ENCODE measurements around the gene CD58. TPM values are rescaled to one million over a fixed set of nuclear protein-coding genes. Genes with fewer than 3 reads are reported as not detected.
A peak's percentile ranks its signal among the peaks of the same experiment; 100 is the strongest.
"Not testable (repeated sequence)": the region's sequence is repeated elsewhere in the genome, so short reads cannot be mapped to it uniquely, and the experiment has no call there.

CD58 gene
- total RNA-seq, 3 donors from 2014 or later, result 19.3 to 31.9 (median 31.0) TPM

DNA sequence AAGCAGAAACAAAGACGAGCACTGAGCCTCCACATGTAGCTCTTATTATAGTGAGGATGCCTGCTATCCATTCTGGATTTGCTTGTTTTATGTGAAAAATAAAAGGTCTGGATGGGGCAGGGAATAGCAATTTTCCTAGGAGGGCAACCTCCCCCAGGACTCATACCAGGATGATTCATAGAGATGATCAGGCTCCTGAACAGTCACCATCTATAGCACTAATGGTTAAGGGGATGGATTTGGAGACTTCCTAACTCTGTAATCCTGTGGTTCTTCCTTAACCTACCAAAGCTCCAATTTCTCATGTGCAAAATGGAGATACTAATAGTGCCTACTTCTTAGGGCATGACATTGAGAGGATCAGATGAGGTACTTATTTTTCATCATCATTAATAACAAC lies 34.5 kb upstream of the CD58 start:
- intact Hi-C loops (cut with DNase I, micrococcal nuclease), result no loop called here
- DNase-seq, result no peak
- H3K9me3 ChIP-seq, result no peaks in the 10 kb centered on the region
- H3K4me1 ChIP-seq (ENCODE audit: low read depth), result no peaks in the 10 kb centered on the region
- TF ChIP-seq, protein P1, sequence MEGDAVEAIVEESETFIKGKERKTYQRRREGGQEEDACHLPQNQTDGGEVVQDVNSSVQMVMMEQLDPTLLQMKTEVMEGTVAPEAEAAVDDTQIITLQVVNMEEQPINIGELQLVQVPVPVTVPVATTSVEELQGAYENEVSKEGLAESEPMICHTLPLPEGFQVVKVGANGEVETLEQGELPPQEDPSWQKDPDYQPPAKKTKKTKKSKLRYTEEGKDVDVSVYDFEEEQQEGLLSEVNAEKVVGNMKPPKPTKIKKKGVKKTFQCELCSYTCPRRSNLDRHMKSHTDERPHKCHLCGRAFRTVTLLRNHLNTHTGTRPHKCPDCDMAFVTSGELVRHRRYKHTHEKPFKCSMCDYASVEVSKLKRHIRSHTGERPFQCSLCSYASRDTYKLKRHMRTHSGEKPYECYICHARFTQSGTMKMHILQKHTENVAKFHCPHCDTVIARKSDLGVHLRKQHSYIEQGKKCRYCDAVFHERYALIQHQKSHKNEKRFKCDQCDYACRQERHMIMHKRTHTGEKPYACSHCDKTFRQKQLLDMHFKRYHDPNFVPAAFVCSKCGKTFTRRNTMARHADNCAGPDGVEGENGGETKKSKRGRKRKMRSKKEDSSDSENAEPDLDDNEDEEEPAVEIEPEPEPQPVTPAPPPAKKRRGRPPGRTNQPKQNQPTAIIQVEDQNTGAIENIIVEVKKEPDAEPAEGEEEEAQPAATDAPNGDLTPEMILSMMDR (IDR thresholded peaks at IDR 0.05), result no peak
- H3K36me3 ChIP-seq (ENCODE audit: low read depth), result no peaks in the 10 kb centered on the region
- H3K4me3 ChIP-seq, result no peak overlapping the region
- ATAC-seq, result no peak

DNA sequence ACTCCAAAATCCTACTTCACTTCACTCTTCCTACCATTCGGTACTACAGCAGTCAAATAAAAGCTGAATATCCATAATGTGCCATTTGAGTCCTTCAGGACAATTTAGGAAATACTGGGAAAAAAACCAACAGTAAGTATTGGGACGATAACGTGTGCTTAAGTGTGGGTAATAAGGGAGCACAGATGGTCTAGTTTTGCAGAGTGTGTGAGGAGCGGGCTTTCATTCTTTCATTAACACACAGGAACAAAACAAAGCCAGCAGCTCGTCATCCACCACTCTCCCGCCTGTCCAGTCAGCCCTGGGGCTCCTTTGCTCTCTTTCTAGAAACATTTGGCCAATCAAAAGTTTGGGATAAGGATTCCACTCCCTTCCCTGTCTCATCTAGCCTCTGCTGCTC lies 33.6 kb upstream of the CD58 start:
- H3K9me3 ChIP-seq; H3K36me3 ChIP-seq (ENCODE audit: low read depth); DNase-seq; ATAC-seq; H3K4me1 ChIP-seq (ENCODE audit: low read depth); intact Hi-C loops (cut with DNase I, micrococcal nuclease); H3K4me3 ChIP-seq: not testable (repeated sequence)

DNA sequence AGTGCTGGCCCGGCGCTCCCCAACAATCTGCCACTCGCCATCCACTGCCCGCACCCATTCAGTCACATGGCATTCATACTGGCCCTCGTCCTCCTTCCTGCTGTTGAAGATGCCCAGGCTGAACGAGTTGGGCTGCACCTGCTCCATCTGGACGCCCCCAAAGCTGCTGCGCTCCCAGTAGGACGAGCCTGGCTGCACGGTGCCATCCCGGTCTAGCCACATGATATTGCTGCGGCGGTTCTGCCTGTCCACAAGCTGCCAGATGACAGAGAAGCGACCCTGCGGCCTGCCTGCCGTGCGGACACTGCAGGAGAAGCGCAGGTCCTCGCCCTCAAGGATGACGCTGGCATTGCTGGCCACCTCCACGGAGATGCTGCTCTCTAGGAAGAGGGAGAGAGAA lies 32.8 kb upstream of the CD58 start:
- H3K4me3 ChIP-seq; H3K36me3 ChIP-seq (ENCODE audit: low read depth); H3K9me3 ChIP-seq; ATAC-seq; intact Hi-C loops (cut with DNase I, micrococcal nuclease); H3K4me1 ChIP-seq (ENCODE audit: low read depth); DNase-seq: not testable (repeated sequence)

DNA sequence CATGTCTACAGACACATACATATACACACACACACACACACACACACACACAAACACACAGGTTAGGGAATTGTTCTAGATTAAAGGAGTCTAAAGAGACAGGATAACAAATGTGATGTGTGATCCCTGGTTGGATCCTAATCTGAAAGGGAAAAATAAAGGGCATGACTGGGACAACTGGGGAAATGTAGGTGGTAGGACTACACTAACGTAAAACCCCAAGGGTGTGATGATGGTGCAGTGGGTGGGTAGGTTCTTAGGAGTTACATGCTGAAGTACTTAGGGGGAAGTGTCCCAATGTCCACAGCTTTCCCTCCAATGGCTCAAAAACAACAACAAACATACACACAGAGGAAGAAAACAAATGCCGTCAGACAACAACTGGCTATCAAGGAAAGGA lies 28.5 kb upstream of the CD58 start:
- intact Hi-C loops (cut with DNase I, micrococcal nuclease); H3K4me3 ChIP-seq; H3K9me3 ChIP-seq; DNase-seq; H3K36me3 ChIP-seq (ENCODE audit: low read depth); ATAC-seq: not testable (repeated sequence)
- peaks cover 24% of the 10 kb centered on the region for H3K4me1 ChIP-seq (ENCODE audit: low read depth)

DNA sequence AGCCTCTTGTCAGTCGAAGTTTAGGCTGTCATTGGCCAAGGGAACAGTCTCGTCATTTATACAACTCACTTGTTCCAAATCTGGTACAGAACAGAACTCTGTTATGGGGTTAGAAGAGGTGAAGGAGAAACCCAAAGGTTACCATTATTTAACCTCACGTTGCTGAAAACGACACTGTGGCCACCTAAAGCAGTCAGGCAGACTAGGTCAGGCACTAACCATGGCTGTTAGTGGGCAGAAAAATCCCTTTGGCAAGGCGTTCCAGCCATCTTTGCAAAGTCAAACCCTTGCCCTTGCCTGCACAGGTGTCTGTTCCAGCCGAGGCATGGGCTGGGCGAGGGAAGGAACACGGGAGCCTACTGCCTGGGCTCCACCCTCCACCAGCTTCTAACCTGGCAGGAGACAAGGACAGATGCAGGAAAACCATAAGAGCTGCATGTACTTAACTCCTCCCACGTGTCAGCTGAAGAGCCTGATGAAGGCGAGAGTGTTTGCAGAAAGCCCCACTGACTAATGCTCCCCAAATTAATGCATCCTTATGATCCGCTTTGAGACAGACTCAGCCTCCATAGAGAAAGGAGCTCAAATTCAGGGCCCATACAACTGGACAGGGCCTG lies 27.7 kb upstream of the CD58 start:
- ATAC-seq (peak; percentile 81), DNase-seq (peak; percentile 64 to 79 (median 77))
- H3K9me3 ChIP-seq; H3K36me3 ChIP-seq (ENCODE audit: low read depth); H3K4me3 ChIP-seq; intact Hi-C loops (cut with DNase I, micrococcal nuclease): not testable (repeated sequence)
- H3K4me1 ChIP-seq (ENCODE audit: low read depth), result peaks cover 27% of the 10 kb centered on the region

DNA sequence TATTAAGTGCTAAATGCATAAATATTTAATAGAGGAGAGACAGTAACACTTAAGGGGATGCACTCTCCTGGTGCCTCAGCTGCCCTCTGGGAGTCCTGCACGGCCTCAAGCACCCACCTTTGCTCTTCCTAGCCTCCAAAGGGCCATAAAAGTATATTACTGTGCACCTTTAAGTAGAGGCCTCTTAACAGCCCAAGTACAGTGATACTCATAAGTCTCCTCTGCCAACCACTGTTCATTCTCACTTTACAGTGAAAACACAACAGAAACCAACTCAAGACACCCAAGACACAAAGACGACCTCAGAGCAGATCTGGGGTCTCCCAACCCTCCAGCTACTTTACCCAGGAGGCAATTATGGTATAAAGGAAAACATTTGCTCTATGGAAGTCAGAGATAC lies 26.6 kb upstream of the CD58 start:
- intact Hi-C loops (cut with DNase I, micrococcal nuclease); H3K9me3 ChIP-seq; DNase-seq; H3K4me3 ChIP-seq; H3K36me3 ChIP-seq (ENCODE audit: low read depth): not testable (repeated sequence)
- peaks cover 28% of the 10 kb centered on the region for H3K4me1 ChIP-seq (ENCODE audit: low read depth)
- ATAC-seq, result peak; percentile 75

DNA sequence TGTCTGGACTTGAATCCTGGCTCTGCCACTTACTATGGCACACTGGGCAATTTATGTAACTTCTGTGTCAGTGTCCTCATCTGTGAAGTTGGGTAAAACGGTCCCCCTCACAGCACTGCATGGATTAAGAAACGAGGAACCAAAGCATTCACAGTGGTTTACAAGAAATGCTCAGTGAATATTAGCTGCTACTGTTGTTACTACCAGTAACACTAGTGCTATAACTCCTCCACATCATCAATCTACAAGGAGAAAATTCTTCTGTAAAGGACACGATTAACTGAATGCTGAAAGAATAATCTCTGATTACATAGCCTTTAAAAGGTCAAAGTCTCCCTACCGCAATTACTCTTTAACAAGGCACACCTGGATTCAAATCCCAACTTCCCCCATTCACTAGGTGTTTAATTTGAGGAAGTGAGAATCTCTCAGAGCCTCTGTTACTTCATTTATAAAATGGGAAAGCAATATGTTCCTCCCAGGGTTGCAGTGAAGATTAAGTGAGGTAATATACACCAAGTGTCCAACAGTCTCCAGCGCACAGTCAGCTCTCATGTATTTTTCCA lies 26.0 kb upstream of the CD58 start:
- H3K4me3 ChIP-seq; intact Hi-C loops (cut with DNase I, micrococcal nuclease); H3K36me3 ChIP-seq (ENCODE audit: low read depth); H3K9me3 ChIP-seq; DNase-seq: not testable (repeated sequence)
- peaks cover 30% of the 10 kb centered on the region for H3K4me1 ChIP-seq (ENCODE audit: low read depth)
- ATAC-seq, result peak; percentile 70

DNA sequence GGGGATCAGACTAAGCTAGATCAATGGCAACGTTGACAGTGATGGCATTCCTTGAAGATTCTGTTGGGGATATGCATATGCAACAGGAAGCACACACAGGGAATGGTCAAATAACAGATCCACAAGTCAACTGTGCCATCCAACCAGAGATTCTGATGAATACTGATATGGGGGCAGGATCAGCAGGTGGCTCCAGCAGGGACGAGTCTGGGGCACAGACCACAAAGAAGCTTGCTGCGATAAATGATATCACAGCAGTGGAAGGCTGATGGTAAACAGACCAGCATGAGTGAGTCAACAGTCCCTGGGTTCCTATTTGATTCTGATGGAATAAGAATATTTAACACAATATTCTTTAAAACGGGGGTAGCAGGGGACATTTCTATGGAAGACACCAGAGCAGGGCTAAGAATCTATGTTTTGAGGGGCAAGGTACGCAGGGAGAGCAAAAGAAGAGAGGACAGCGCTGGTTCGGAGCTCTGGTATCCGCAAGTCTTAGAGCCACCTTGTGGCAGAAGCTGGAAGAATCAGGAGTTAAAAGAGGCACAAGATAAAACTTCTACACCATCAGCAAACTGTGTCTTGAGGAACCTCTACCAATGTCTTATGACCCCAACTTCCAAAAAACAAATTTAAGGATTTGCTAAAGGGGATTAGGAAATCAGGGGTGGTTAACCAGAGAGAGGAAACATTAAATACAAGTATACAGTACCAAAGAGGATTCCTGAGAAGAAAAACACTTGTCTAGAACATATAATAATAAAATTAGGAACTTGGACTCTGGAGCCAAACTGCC lies 25.3 kb upstream of the CD58 start:
- intact Hi-C loops (cut with DNase I, micrococcal nuclease); H3K4me3 ChIP-seq: not testable (repeated sequence)

More for the DNA sequence above, 25.3 kb upstream of the CD58 start:
- not testable (repeated sequence) for H3K9me3 ChIP-seq; H3K36me3 ChIP-seq (ENCODE audit: low read depth)
- ATAC-seq (peak; percentile 58), DNase-seq (peak in 1 of 3 donors; percentile 83)
- H3K4me1 ChIP-seq (ENCODE audit: low read depth), result peaks cover 30% of the 10 kb centered on the region
- TF ChIP-seq, protein P1 (IDR thresholded peaks at IDR 0.05), result peak; percentile 35
